Adrenal gland (tissue), 5 donors: Measurements from ENCODE around the gene RHBDL1.

Experiments
- POLR2A ChIP-seq, 2 donors: fragments of 450-650 bp; IDR thresholded peaks; one replicate each; pipeline ENCODE4 v1.6.1; 2017; ENCODE audit warnings: antibody characterized with exemption in 2 of 2, mild to moderate bottlenecking in 2 of 2, moderate library complexity in 1 of 2
- TF ChIP-seq, protein P1 (sequence below), 6 experiments: fragments of 450-650 bp in 4 of 6; fragments of 200-600 bp in 2 of 6; sonication (generic) in 1 of 6; IDR thresholded peaks; 1 replicate in 5 of 6; 2 replicates in 1 of 6; pipeline versions ENCODE4 v1.5.1 to v1.8.0; 2016 to 2021; ENCODE audit warnings: antibody characterized with exemption in 6 of 6, mild to moderate bottlenecking in 2 of 6, moderate library complexity in 1 of 6
- donor health status: DM: no; HTN: no; CAD: no.

DNA sequence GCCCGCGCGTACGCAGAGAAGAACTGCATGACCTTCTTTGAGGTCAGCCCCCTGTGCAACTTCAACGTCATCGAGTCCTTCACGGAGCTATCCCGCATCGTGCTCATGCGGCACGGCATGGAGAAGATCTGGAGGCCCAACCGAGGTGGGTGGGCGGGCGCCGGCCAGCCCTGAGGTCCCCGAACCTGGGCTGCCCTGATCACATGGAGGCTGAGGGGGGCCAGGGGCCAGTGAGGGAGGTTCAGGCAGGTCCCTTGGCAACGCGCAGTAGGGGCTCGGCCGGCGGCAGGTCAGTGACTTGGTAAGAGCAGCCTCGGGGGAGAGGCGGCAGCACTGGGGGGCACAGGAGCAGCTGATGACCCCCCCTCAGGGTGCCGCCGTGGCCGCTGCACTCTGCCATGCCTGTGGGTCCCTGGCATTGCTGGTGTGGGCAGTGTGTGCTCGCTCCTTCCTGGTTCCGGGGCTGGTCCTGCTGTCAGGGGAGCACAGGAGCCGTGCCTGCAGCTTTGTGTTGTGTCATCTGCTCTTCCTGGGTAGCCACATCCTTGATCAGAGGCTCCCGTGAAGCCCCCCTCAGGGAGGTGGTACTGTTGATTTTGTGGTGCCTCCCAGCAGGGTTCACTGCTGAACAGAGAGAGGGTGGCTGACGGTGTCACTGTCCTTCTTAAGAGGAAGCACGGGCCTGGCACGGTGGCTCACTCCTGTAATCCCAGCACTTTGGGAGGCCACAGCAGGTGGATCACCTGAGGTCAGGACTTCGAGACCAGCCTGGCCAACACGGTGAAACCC lies 49.3 kb upstream of the RHBDL1 start:
- TF ChIP-seq, protein P1, sequence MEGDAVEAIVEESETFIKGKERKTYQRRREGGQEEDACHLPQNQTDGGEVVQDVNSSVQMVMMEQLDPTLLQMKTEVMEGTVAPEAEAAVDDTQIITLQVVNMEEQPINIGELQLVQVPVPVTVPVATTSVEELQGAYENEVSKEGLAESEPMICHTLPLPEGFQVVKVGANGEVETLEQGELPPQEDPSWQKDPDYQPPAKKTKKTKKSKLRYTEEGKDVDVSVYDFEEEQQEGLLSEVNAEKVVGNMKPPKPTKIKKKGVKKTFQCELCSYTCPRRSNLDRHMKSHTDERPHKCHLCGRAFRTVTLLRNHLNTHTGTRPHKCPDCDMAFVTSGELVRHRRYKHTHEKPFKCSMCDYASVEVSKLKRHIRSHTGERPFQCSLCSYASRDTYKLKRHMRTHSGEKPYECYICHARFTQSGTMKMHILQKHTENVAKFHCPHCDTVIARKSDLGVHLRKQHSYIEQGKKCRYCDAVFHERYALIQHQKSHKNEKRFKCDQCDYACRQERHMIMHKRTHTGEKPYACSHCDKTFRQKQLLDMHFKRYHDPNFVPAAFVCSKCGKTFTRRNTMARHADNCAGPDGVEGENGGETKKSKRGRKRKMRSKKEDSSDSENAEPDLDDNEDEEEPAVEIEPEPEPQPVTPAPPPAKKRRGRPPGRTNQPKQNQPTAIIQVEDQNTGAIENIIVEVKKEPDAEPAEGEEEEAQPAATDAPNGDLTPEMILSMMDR (IDR thresholded peaks at IDR 0.05): no peak
- no peak for TF ChIP-seq POLR2A (IDR thresholded peaks at IDR 0.05)
